ENCODE data around the gene INPP4A. TPM values are rescaled to one million over a fixed set of nuclear protein-coding genes. Genes with fewer than 3 reads are reported as not detected.

Gene INPP4A
- total and polyA plus RNA-seq, 9 of the 15 experiments (the other 6 are each of a cell fraction or from before 2014, with no cell fraction given) = 1.8 to 15.7 (median 8.3) TPM

GRCh38 chr2:98478907-98479306 is 34.2 kb downstream of the INPP4A start:
- no TSS peak for BruUV-seq (replicated peaks)
- no peak overlapping the region for H3K4me2 ChIP-seq (ENCODE audit: insufficient read depth, low read length)
- POLR2A ChIA-PET = interaction anchor here (1.4 kb wide), 2 partner anchors 9 to 14 kb away, joined by 3 to 5 read pairs; no protein-coding TSS in a partner anchor
- H3K36me3 ChIP-seq (ENCODE audit: control insufficient read depth, insufficient read depth, low read length) = no peaks in the 10 kb centered on the region
- DNase-seq (ENCODE audit: extremely low read depth in 1 of 4, low spot score in 3 of 4) (no peak), FAIRE-seq (no peak), ATAC-seq (no peak)
- intact Hi-C loops (cut with micrococcal nuclease) (no loop called here), in situ Hi-C loops (cut with MboI) (no loop called here)
- CTCF ChIA-PET (ENCODE audit: low intra/inter-chr PET ratio) = no interaction called here
- no peak overlapping the region for H3K9ac ChIP-seq (ENCODE audit: insufficient read depth in 1 of 2, low read depth in 2 of 2, low read length in 2 of 2)
- H2AFZ ChIP-seq (ENCODE audit: low read depth, low read length) = no peak overlapping the region
- H3K9me3 ChIP-seq (replicated peaks; ENCODE audit: control insufficient read depth, insufficient read depth, low read depth, low read length) = no peaks in the 10 kb centered on the region
- no peak overlapping the region for H3K27ac ChIP-seq (ENCODE audit: extremely low read depth, low read depth, low read length)
- peaks cover 48% of the 10 kb centered on the region for H4K20me1 ChIP-seq (replicated peaks; ENCODE audit: control insufficient read depth, insufficient read depth, low read length)
- H3K4me3 ChIP-seq = no peak overlapping the region
- H3K79me2 ChIP-seq (ENCODE audit: control insufficient read depth, insufficient read depth, low read length) = peaks cover 4% of the 10 kb centered on the region; the same call in 2 of the 3 replicates
- H3K9me1 ChIP-seq (ENCODE audit: control insufficient read depth, insufficient read depth, low read length) = peaks cover 17% of the 10 kb centered on the region
- H3K27me3 ChIP-seq (ENCODE audit: control insufficient read depth in 2 of 2, insufficient read depth in 2 of 2, low read length in 2 of 2) = no peaks in the 10 kb centered on the region
- WGBS (ENCODE audit: insufficient coverage, low coverage, missing lambda C conversion rate) = 65% methylated on average over 4 of the region's 4 CpGs
- no peak for TF ChIP-seq SRSF1 (IDR thresholded peaks at IDR 0.05; ENCODE audit: low read depth, low read length)
- TF ChIP-seq FOXJ2 (tag; IDR thresholded peaks at IDR 0.05) = no peak
- TF ChIP-seq SREBF1 (IDR thresholded peaks at IDR 0.05; ENCODE audit: borderline replicate concordance, low read depth, low read length) = no peak
- TF ChIP-seq C11orf30 (IDR thresholded peaks at IDR 0.05; ENCODE audit: low read depth) = no peak
- TF ChIP-seq ELF2 (CRISPR knock-in tag; IDR thresholded peaks at IDR 0.05) = no peak
- no peak for TF ChIP-seq CBX2 (IDR thresholded peaks at IDR 0.05; ENCODE audit: insufficient read depth, low read length, poor library complexity, severe bottlenecking)
- no peak for TF ChIP-seq SNRNP70 (optimal IDR thresholded peaks at IDR 0.05; ENCODE audit: low read depth, low read length)
- peaks cover 0 to 17% of the 10 kb centered on the region in 2 experiments; a peak in 1 of 5 replicates for H3K4me1 ChIP-seq (replicated peaks in 1 of 2; ENCODE audit: control insufficient read depth in 2 of 2, insufficient read depth in 2 of 2, low read length in 2 of 2)
